Natural killer cell (primary cell): ENCODE results near the gene SLC37A4. TPM values are rescaled to one million over a fixed set of nuclear protein-coding genes. Genes with fewer than 3 reads are reported as not detected.
"Not testable (repeated sequence)": the region's sequence is repeated elsewhere in the genome, so short reads cannot be mapped to it uniquely, and the experiment has no call there.

Experiments
- ATAC-seq, 3 donors: fragments of 150-1000 bp in 2 of 3; fragments of 200-7000 bp in 1 of 3; cut with Tn5 transposase; 1 replicate in 1 of 3; 2 replicates in 2 of 3; pipeline ENCODE4 v1.10.0; 2021; ENCODE audit warnings: mild to moderate bottlenecking in 2 of 3, moderate library complexity in 2 of 3
- DNase-seq, 2 donors: peaks; one replicate each; pipeline versions ENCODE4 v3.0.0 to v3.0.0-alpha.2; 2013 to 2021; ENCODE audit warnings: mixed read lengths in 1 of 2
- H3K27ac ChIP-seq: one replicate; pipeline ENCODE4 v1.5.1; 2013; ENCODE audit warnings: mild to moderate bottlenecking, low read length
- H3K27me3 ChIP-seq: one replicate; pipeline ENCODE4 v1.6.1; 2013; ENCODE audit warnings: low read length; ENCODE audit not compliant: control insufficient read depth, insufficient read depth
- H3K36me3 ChIP-seq: one replicate; pipeline ENCODE4 v1.6.1; 2013; ENCODE audit warnings: low read length; ENCODE audit not compliant: control insufficient read depth, insufficient read depth
- H3K4me1 ChIP-seq: one replicate; pipeline ENCODE4 v1.6.1; 2013; ENCODE audit warnings: low read length; ENCODE audit not compliant: control insufficient read depth, insufficient read depth
- H3K4me3 ChIP-seq: one replicate; pipeline ENCODE4 v1.5.1; 2013; ENCODE audit warnings: low read length
- H3K9me3 ChIP-seq: one replicate; pipeline ENCODE4 v1.6.1; 2013; ENCODE audit warnings: low read length; ENCODE audit not compliant: control insufficient read depth, insufficient read depth
- H3K27ac Mint-ChIP-seq, 2 donors: one replicate each; pipeline ENCODE4 v1.8.0; 2022; ENCODE audit warnings: mild to moderate bottlenecking in 2 of 2, mixed read lengths in 2 of 2, moderate library complexity in 1 of 2
- H3K27me3 Mint-ChIP-seq, 2 donors: one replicate each; pipeline ENCODE4 v1.8.0; 2022; ENCODE audit warnings: low read depth in 2 of 2, mixed read lengths in 2 of 2
- H3K36me3 Mint-ChIP-seq: one replicate; pipeline ENCODE4 v1.8.0; 2022; ENCODE audit warnings: mixed read lengths
- H3K4me1 Mint-ChIP-seq, 2 donors: one replicate each; pipeline ENCODE4 v1.8.0; 2022; ENCODE audit warnings: mixed read lengths in 2 of 2
- H3K4me3 Mint-ChIP-seq: one replicate; pipeline ENCODE4 v1.8.0; 2022; ENCODE audit warnings: mild to moderate bottlenecking, moderate library complexity, mixed read lengths
- H3K9me3 Mint-ChIP-seq, 2 donors: one replicate each; pipeline ENCODE4 v1.8.0; 2022; ENCODE audit warnings: mixed read lengths in 2 of 2
- CTCF ChIP-seq: fragments of 200-600 bp; IDR thresholded peaks from one replicate; pipeline ENCODE4 v1.8.0; 2022; ENCODE audit warnings: antibody characterized with exemption
- WGBS: methylation state at CpG from one replicate; pipeline ENCODE4 v1.1.7; 2013; ENCODE audit warnings: missing lambda C conversion rate; ENCODE audit not compliant: insufficient coverage; 5-methylcytosine and 5-hydroxymethylcytosine counted together
- intact Hi-C: fragments of 100-400 bp; cut with micrococcal nuclease; formaldehyde crosslinking; loops from one replicate; pipeline ENCODE4 v1.14.2; 2022
- total RNA-seq, 4 donors: library from RNA; stranded (reverse); fragments of 120-200 nt in 1 of 4; gene quantifications; one replicate each; pipeline versions ENCODE4 v1.2.3 to v1.2.4, GENCODE V29; 2013 to 2022

The SLC37A4 gene
- total RNA-seq, 3 donors from 2014 or later (not counting 1 experiment from before 2014, with no cell fraction given), result 4.6 to 7.7 (median 6.5) TPM

- Mint-ChIP-seq H3K4me1 (no peaks in the 10 kb centered on the region), H3K27ac (no peak overlapping the region), H3K36me3 (no peaks in the 10 kb centered on the region), H3K9me3 (no peaks in the 10 kb centered on the region), H3K4me3 (no peak overlapping the region), H3K27me3 (peaks cover 0 to 4% of the 10 kb centered on the region in 2 donors)
- H3K27ac ChIP-seq, result no peak overlapping the region
- H3K9me3 ChIP-seq, result no peaks in the 10 kb centered on the region
- peaks cover 20% of the 10 kb centered on the region for H3K36me3 ChIP-seq
- H3K27me3 ChIP-seq, result no peaks in the 10 kb centered on the region
- no peak overlapping the region for H3K4me3 ChIP-seq
- no peak for ATAC-seq
- DNase-seq, result no peak
- 91% methylated on average over 4 of the region's 4 CpGs for WGBS
- no peaks in the 10 kb centered on the region for H3K4me1 ChIP-seq
- TF ChIP-seq CTCF, result no peak
- intact Hi-C loops, result no loop called here
Measured at GRCh38 chr11:119041821-119042514, 11.3 kb upstream of the SLC37A4 start.

DNA sequence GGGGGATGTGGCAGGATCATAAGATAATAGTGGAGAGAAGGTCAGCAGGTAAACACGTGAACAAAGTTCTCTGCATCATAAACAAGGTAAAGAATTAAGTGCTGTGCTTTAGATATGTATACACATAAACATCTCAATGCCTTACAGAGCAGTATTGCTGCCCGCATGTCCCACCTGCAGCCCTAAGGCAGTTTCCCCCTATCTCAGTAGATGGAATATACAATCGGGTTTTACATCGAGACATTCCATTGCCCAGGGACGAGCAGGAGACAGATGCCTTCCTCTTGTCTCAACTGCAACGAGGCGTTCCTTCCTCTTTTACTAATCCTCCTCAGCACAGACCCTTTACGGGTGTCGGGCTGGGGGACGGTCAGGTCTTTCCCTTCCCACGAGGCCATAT lies 8.8 kb upstream of the SLC37A4 start:
- H3K9me3 ChIP-seq, H3K27ac ChIP-seq, DNase-seq, H3K4me3 Mint-ChIP-seq, H3K27me3 Mint-ChIP-seq, H3K36me3 Mint-ChIP-seq, ATAC-seq, intact Hi-C loops, H3K4me1 ChIP-seq, H3K36me3 ChIP-seq, H3K4me1 Mint-ChIP-seq, H3K27me3 ChIP-seq, H3K27ac Mint-ChIP-seq, H3K9me3 Mint-ChIP-seq, H3K4me3 ChIP-seq: not testable (repeated sequence)
- 12% methylated on average over 5 of the region's 11 CpGs for WGBS

GRCh38 chr11:119038884-119039283 lies 8.2 kb upstream of the SLC37A4 start:
- peaks cover 0 to 4% of the 10 kb centered on the region in 2 donors for H3K27me3 Mint-ChIP-seq
- WGBS, result 91% methylated on average over 5 of the region's 5 CpGs
- intact Hi-C loops, result no loop called here
- no peaks in the 10 kb centered on the region for H3K4me1 Mint-ChIP-seq
- H3K4me3 Mint-ChIP-seq, result no peak overlapping the region
- Histone ChIP-seq H3K9me3 (no peaks in the 10 kb centered on the region), H3K27ac (no peak overlapping the region), H3K36me3 (no peaks in the 10 kb centered on the region), H3K4me1 (no peaks in the 10 kb centered on the region), H3K27me3 (no peaks in the 10 kb centered on the region), H3K4me3 (no peak overlapping the region)
- H3K27ac Mint-ChIP-seq, result no peak overlapping the region
- DNase-seq (no peak), ATAC-seq (no peak)
- TF ChIP-seq CTCF, result no peak
- H3K36me3 Mint-ChIP-seq, result no peaks in the 10 kb centered on the region
- H3K9me3 Mint-ChIP-seq, result no peaks in the 10 kb centered on the region

- Mint-ChIP-seq H3K4me3 (no peak overlapping the region), H3K4me1 (peaks cover 0 to 4% of the 10 kb centered on the region in 2 donors), H3K27ac (no peak overlapping the region), H3K36me3 (no peaks in the 10 kb centered on the region), H3K9me3 (no peaks in the 10 kb centered on the region), H3K27me3 (peaks cover 0 to 4% of the 10 kb centered on the region in 2 donors)
- no peak for ATAC-seq
- Histone ChIP-seq H3K27ac (no peak overlapping the region), H3K9me3 (no peaks in the 10 kb centered on the region), H3K36me3 (no peaks in the 10 kb centered on the region), H3K4me3 (no peak overlapping the region), H3K4me1 (peaks cover 10% of the 10 kb centered on the region), H3K27me3 (no peaks in the 10 kb centered on the region)
- 89% methylated on average over 3 of the region's 3 CpGs for WGBS
- intact Hi-C loops, result no loop called here
- TF ChIP-seq CTCF, result no peak
- DNase-seq, result no peak
Measured at GRCh38 chr11:119034813-119035212, 4.1 kb upstream of the SLC37A4 start.

GRCh38 chr11:119033421-119033820 lies 2.7 kb upstream of the SLC37A4 start:
- H3K36me3 ChIP-seq, H3K27ac ChIP-seq, DNase-seq, H3K9me3 ChIP-seq, H3K4me3 Mint-ChIP-seq, H3K27ac Mint-ChIP-seq, intact Hi-C loops, H3K27me3 ChIP-seq, H3K9me3 Mint-ChIP-seq, H3K36me3 Mint-ChIP-seq, H3K27me3 Mint-ChIP-seq, H3K4me3 ChIP-seq, ATAC-seq: not testable (repeated sequence)
- H3K4me1 Mint-ChIP-seq, result peaks cover 0 to 16% of the 10 kb centered on the region in 2 donors
- WGBS, result 97% methylated on average over 10 of the region's 10 CpGs
- peaks cover 13% of the 10 kb centered on the region for H3K4me1 ChIP-seq
